Measurements from ENCODE around the gene TRIM23. TPM values are rescaled to one million over a fixed set of nuclear protein-coding genes. Genes with fewer than 3 reads are reported as not detected.

The TRIM23 gene
- total RNA-seq, 2 donors from 2014 or later: 9.6 to 10.3 TPM

- Mint-ChIP-seq H3K4me3 (no peak overlapping the region), H3K27ac (no peak overlapping the region), H3K27me3 (no peaks in the 10 kb centered on the region), H3K36me3 (peaks cover 36% of the 10 kb centered on the region), H3K9me3 (no peaks in the 10 kb centered on the region), H3K4me1 (ENCODE audit: low read depth in 2 of 2) (peaks cover 2 to 25% of the 10 kb centered on the region in 2 donors)
- ATAC-seq (no peak), DNase-seq (ENCODE audit: low spot score) (no peak)
These were observed 68.8 kb downstream of the TRIM23 start for GRCh38 chr5:65555287-65555686.

GRCh38 chr5:65553941-65554340, 70.2 kb downstream of the TRIM23 start:
- DNase-seq (ENCODE audit: low spot score): no peak
- H3K27ac Mint-ChIP-seq: no peak overlapping the region
- ATAC-seq: no peak
- peaks cover 2 to 21% of the 10 kb centered on the region in 2 donors for H3K4me1 Mint-ChIP-seq (ENCODE audit: low read depth in 2 of 2)
- peaks cover 43% of the 10 kb centered on the region for H3K36me3 Mint-ChIP-seq
- no peaks in the 10 kb centered on the region for H3K9me3 Mint-ChIP-seq
- H3K4me3 Mint-ChIP-seq: no peak overlapping the region
- H3K27me3 Mint-ChIP-seq: no peaks in the 10 kb centered on the region

- peak in 1 of 2 donors; percentile 43 for ATAC-seq
These were observed 75.9 kb downstream of the TRIM23 start for GRCh38 chr5:65548281-65548680.

GRCh38 chr5:65546141-65546540, 78.0 kb downstream of the TRIM23 start:
- H3K27me3 Mint-ChIP-seq: no peaks in the 10 kb centered on the region
- H3K36me3 Mint-ChIP-seq: peaks cover 33% of the 10 kb centered on the region
- H3K4me3 Mint-ChIP-seq: no peak overlapping the region
- H3K9me3 Mint-ChIP-seq: no peaks in the 10 kb centered on the region
- no peak overlapping the region for H3K27ac Mint-ChIP-seq
- DNase-seq (ENCODE audit: low spot score) (no peak), ATAC-seq (no peak)
- H3K4me1 Mint-ChIP-seq (ENCODE audit: low read depth in 2 of 2): peaks cover 0 to 6% of the 10 kb centered on the region in 2 donors

More at GRCh38 chr5:65548281-65548680, 75.9 kb downstream of the TRIM23 start:
- no peak for DNase-seq (ENCODE audit: low spot score)
- H3K4me3 Mint-ChIP-seq: no peak overlapping the region
- peaks cover 21% of the 10 kb centered on the region for H3K36me3 Mint-ChIP-seq
- peaks cover 2 to 6% of the 10 kb centered on the region in 2 donors for H3K4me1 Mint-ChIP-seq (ENCODE audit: low read depth in 2 of 2)
- no peak overlapping the region for H3K27ac Mint-ChIP-seq
- no peaks in the 10 kb centered on the region for H3K27me3 Mint-ChIP-seq
- H3K9me3 Mint-ChIP-seq: no peaks in the 10 kb centered on the region

- Mint-ChIP-seq H3K4me3 (no peak overlapping the region), H3K36me3 (peaks cover 32% of the 10 kb centered on the region), H3K27ac (no peak overlapping the region), H3K4me1 (ENCODE audit: low read depth in 2 of 2) (peaks cover 0 to 6% of the 10 kb centered on the region in 2 donors), H3K9me3 (no peaks in the 10 kb centered on the region), H3K27me3 (no peaks in the 10 kb centered on the region)
- ATAC-seq (no peak), DNase-seq (ENCODE audit: low spot score) (no peak)
These were observed 79.7 kb downstream of the TRIM23 start for GRCh38 chr5:65544473-65544872.

GRCh38 chr5:65539827-65540226, 84.3 kb downstream of the TRIM23 start:
- Mint-ChIP-seq H3K4me3 (no peak overlapping the region), H3K36me3 (peaks cover 26% of the 10 kb centered on the region), H3K27ac (no peak overlapping the region), H3K4me1 (ENCODE audit: low read depth in 2 of 2) (no peaks in the 10 kb centered on the region), H3K9me3 (no peaks in the 10 kb centered on the region), H3K27me3 (no peaks in the 10 kb centered on the region)
- DNase-seq (ENCODE audit: low spot score) (no peak), ATAC-seq (peak in 1 of 2 donors; percentile 46)

Other genes with a start within 250 kb of the TRIM23 start
- 1 to 10 TPM in 1 of 2 donors, under 1 TPM in 1; 0.10 to 1.2 TPM for gene ADAMTS6, start 142.4 kb downstream of the TRIM23 start, total RNA-seq
- gene CENPK, start 61.2 kb downstream of the TRIM23 start, total RNA-seq: 10 to 100 TPM; 44.5 to 70.0 TPM
- gene PPWD1, start 61.0 kb downstream of the TRIM23 start, total RNA-seq: 10 to 100 TPM; 45.1 to 49.4 TPM
- gene SHLD3, start 694 bp upstream of the TRIM23 start, total RNA-seq: 1 to 10 TPM; 3.2 to 7.1 TPM
- gene TRAPPC13, start 694 bp upstream of the TRIM23 start, total RNA-seq: 10 to 100 TPM; 27.4 to 28.2 TPM
- gene SGTB, start 97.8 kb upstream of the TRIM23 start, total RNA-seq: 10 to 100 TPM in 1 of 2 donors, 1 to 10 TPM in 1; 4.1 to 10.1 TPM
- gene NLN, start 97.9 kb upstream of the TRIM23 start, total RNA-seq: 10 to 100 TPM in 1 of 2 donors, 1 to 10 TPM in 1; 8.7 to 39.4 TPM

Measured in natural killer cell treated with Interleukin-12 subunit alpha and Interleukin-12 subunit beta and Interleukin-15 and Interleukin-18, amount 100 ng/mL, for 72 hours (primary cell).